GM10847 (cell line): Measurements from ENCODE around the gene NRXN3.

Source experiments
- POLR2A ChIP-seq: IDR thresholded peaks from 2 replicates; pipeline ENCODE4 v1.6.1; 2011; ENCODE audit not compliant: insufficient read length; ENCODE audit errors: extremely low read depth

The NRXN3 gene

DNA sequence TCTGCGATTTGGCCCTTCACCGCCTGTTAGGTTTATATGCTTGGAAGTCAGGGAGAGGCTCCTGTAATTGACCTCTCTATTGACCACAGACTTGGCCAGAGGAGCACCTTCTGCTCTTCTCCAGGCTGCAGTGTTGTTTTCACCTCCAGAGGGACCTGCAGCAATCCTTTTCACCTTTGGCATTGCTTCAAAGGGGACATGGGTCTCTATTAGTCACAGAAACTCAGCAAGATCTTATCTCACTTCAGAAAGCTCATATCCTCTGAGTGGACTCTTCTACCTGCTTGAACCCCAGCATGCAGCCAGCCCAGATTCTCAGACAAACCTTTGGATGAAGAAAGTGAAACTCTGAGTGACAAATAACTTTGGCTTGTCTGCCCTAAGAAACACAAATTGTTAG, 339.3 kb downstream of the NRXN3 start:
- TF ChIP-seq POLR2A: no peak

DNA sequence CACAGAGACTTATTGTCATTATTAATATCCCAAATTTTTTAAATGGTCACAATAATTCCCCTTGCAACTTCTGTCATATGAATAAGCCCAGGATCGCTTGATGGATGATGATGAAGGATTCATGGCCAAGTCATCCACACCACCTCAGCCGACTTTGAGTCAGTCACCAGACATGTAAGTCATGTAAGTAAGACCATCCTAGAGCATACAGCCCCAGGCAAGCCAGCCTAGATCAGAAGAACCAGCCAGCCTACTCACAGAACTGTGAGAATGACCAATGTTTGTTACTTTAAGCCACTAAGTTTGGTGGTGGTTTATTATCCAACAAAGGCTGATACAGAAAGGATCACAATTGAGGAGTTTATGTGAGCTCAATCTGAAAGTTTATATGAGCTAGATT, 341.8 kb downstream of the NRXN3 start:
- TF ChIP-seq POLR2A: no peak

DNA sequence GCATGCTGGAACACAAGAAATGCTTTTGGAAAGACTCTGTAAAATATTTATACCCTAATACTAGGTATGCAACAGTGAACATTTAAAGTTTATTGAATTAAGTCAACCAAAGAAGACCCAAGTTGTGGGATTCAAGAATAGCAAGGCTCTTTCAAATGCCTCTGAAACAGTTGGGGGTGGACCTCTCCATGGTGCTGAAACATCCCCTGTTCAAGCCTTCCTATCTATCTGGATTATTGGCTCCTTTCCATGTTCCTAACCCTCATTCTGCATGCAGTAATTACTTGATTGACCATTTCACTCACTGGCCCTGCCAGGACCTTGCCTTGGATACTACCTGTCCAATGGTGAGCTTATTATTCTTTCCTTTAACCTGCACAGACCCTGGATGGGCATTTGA, 349.7 kb downstream of the NRXN3 start:
- TF ChIP-seq POLR2A: no peak

DNA sequence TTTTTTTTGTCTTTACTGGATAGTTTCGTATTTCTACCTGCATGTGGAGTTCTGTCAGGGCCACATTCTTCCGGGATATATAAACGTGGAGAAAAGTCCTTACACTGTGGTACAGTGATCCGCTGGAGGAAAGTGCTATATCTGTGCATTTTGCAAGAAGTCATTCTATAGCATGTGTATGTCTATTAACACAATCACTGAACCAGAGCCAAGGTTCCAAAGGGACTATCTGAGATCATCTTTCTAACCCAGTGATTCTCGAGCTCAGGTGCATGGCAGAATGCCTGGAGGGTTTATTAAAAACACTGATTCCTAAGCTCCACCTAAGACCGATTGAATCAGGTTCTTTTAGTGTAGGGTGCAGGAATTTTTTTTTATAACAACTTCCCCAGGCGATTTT, 354.0 kb downstream of the NRXN3 start:
- TF ChIP-seq POLR2A: no peak

DNA sequence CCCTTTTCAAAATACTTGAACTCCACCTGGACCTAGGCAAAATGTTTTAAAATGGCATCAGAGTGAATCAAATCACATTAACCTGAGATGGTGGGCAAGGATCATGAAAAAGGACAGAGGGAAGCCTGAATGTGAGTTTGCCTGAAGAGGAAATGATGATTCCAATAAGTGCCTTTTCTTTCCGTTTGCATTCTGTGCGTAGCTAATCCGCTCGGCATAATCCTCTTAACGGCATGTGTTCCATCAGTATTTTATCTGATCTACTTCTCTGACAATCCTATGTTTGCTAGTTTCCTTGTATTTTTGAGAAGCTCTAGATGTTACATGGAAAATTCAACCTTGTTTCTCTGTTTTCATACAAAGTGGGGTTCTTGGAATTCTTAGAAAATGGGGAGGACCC, 354.6 kb downstream of the NRXN3 start:
- no peak for TF ChIP-seq POLR2A

DNA sequence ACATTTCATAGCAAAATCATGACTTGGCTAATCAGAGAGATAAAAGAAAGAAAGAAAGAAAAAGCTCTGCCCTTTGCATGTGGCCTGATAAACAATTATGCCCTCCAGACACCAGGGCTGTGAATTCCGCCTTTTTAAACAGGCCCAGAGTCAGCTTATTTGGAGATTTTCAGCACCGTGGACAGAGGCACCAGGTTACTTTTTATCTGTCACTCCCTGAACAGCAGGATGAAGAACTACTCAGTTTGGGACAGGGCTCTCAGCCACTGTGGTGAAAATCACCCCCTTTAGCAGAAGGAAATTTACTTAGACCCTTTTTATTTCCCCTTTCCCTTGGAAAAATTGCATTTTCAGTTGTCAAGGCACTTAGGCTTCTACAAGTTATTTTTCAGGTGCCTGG, 359.9 kb downstream of the NRXN3 start:
- TF ChIP-seq POLR2A: no peak

DNA sequence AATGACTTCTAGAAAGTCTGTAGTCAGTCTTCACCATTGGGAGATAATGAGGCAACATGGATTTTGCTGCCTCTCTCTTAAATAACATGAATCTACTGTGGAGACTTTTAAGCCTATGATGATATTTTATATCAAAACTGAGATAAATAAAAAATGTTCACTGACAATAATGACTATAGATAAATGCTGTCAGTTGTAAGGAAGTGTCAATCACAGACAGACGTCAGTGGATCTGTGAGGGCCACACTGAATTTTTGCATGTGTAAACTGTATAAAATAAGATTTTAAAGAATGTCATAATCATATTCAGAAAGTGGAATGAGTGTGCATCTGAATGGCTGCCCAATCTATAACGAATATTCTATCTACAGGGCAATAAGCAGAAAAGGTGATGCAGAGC, 364.0 kb downstream of the NRXN3 start:
- TF ChIP-seq POLR2A: no peak

DNA sequence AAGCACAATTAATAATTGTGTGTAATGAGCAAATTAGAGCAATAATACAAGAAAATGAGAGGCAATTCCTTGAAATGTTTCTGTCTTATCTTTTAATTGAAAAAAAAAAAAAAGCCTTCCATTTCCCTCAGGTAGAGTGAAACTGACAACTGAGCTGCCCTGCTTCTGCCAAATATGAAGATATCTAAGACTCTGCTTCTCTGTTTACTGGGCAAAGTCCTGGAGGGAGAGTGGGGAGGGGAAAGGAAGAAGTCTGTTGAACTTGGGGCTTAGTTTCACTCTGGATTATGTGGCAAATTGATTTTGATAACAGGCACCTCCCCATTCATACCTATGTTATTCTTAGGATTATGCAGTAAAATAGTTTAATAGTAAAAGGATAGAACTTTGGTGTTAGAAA, 364.9 kb downstream of the NRXN3 start:
- no peak for TF ChIP-seq POLR2A

DNA sequence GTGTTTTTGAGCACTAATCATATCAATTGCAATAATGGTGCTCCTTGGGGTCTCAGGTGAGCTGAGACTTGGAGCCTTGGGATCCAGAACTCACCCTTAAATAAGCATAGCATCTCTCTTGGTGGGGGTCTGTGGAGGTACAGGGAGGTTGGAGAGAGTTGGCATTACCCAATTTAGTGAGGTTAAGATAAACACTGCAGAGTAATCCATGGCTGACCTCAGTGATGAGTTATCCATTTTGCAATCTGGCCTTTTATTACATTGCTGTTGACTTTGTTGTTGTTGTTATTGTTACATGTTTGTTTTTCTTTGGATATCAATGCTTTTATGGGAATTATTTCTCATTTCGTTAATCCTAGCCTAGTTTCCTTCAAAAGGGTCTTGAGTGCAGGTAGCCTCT, 373.3 kb downstream of the NRXN3 start:
- no peak for TF ChIP-seq POLR2A

DNA sequence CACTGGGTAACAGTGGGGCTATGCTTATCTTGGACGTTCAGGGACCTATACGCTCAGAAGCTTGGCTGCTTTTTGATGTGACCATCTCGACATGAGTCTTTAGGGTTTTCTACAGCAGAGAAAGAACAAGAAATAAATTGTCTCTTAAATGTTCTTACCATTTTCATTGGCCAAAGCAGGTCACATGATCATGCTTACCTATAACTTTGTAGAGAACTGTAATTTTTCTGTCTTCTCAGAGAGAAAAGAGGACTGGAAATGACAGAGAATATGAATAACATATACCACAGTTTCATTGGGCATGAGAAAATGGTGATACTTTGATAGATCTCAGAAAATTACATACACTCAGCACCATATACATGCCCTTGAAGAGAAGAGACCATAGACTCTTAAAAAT, 390.9 kb downstream of the NRXN3 start:
- TF ChIP-seq POLR2A: no peak

DNA sequence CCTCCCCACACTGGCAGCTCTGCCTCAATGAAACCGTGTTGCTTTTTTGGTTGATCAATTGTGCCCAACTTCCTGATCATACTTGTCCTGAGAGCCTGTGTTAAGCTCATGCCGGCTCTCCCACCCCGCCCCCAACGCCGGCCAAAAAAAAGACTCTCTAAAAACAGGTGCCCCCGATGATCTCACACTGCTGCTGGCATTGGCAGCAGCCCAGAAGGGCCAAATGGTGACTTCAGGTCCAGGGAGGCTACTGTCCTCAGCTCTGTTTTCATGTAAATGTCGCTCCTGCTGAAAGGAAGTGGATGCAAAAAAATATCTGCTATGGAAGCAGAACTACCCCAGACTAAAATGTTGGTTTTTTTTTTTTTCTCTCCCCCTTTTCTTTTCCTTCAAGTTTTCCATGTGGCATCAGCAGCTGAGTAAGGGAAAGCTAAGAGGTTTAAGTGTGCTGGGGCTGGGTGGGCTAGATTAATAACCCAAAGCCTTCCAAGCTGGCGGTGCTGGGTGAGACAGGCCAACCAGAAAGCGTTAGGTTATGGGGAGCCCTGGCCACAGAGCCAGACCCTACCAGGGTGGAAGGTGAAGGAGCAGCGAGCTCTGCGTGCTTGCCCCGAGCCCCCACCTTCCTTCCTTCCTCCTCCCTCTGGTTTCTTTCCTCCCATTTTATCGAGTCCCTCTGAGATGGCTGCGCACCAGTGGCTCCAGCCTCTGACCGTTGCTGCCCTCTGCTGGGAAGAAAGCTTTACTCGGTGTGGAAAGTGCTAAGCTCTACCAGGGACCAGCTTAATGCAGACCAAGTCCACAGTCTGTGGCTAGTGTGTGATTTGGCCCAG, 396.1 kb downstream of the NRXN3 start:
- TF ChIP-seq POLR2A: no peak

DNA sequence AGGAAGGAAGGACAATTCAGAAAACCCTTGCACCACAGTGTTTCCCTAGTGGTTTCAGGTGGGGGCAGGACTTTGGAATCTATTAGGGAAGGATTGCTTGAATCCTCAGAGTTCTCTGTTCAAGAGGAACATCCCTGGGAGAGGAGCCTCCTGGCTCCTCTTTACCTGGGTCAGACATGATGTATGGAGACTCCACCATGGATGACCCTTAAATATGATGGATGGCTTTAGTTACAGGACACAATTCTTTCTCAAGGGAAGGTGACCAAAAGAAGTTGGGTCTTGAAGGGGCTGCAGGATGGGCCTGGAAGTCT, 396.6 kb downstream of the NRXN3 start:
- no peak for TF ChIP-seq POLR2A

DNA sequence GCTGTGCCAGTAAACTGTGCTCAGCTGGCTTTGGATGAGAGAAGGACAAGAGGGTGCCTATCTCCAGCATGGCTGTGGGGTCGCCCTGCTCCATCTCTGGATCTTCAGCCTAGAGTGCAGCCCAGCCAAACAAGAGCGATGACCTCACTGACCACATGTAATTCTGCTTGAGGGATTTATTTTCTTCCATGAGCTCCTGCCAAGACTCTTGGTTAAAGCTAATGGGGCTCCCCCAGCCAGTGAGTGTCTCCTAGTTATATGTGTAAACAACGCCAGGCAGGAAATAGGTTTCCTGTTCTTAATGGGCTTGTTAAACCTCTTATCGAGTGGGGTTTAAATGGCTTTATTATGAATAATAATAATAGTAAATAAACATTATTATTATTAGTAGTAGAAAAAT, 397.2 kb downstream of the NRXN3 start:
- TF ChIP-seq POLR2A: no peak

DNA sequence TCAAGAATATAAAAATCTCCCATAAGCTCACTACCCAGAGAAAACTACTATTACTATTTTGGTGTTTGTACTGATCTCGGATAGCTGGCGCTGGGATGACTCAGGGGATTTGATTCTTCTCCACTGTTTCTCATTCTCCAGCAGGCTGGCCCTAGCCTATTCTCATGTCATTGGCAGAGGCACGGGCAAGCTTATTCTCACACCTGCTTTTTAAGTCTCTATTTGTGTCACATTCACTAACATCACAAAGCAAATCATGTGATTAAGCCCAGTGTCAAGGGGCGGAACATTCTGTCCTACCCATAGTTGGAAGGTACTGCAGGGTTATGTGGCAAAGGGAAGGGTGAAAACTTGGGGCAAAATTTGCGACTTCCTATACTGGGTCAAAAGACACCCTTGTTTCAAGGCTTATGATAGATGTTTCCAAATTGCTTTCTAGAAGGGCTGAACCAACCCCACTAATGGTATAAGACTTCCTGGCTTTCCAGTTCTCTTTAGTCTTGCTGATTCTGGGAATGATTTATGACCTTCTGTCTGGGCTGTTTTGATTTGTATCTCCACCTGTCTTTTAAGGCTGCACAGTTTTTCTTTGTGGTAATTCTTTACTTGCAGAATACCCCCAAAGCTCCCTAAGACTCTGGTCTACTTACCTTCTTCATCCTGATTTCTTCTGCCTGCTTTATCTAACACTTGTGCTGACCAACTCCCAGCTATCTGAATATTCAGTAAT, 406.4 kb downstream of the NRXN3 start:
- TF ChIP-seq POLR2A: no peak

DNA sequence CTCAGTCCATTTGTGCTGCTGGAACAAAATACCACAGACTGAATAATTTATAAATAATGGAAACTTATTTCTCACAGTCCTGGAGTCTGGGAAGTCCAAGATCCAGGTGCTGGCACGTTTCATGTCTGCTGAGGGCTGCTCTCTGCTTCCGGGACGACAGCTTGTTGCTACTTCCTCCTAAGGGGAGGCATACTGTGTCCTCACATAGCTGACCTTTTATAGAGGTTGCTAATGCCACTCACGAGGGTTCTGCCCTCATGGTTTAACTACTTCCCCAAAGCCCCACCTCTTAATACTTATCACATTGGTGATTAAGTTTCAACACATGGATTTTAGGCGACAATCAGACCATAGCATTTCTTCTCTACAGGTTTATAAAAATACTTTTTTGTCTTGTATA, 411.1 kb downstream of the NRXN3 start:
- no peak for TF ChIP-seq POLR2A

DNA sequence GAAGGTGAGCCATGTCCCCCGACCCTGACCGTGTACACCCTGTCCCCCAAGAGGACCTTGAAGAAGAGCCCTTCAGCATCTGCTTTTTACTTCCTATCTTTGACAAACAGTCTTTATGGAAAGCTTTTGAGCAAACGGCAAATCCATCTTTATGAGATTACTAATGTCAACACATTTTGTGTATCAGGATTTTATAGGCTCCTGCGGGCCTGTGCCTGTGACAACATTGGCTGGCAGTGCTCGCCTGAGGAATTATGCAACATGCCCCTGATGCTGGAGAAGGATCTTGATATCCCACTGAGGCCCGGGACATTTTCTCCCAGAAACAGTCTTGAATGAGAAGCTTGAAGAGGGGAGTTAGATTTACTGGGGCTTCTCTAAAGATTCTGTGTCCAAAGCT, 416.5 kb downstream of the NRXN3 start:
- no peak for TF ChIP-seq POLR2A

DNA sequence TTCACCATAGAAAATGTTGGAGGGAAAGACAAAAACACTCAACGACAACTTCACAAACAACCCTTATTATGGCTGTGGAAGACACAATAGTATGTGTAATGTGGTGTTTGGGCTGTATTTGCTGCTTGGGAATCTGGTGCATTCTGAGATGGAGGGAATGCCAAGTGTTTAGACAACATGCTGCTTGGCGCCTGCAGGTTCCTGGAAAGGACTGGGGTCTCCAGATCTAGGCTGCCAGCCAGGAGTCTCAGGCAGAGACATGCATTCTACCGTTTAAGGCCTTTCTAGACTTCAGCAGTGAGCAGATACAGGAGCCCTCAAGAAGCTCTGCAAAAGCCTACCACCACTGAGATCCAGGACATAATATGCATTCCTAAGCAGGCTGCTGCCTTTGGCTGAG, 418.7 kb downstream of the NRXN3 start:
- no peak for TF ChIP-seq POLR2A
